Activated CD4-positive, CD25-positive, alpha-beta regulatory T cell treated with anti-CD3 and anti-CD28 coated beads, Interleukin-2, amount 50 U/mL, for 16 hours (primary cell): Measurements from ENCODE around the gene FOXD1.
"Not testable (repeated sequence)": the region's sequence is repeated elsewhere in the genome, so short reads cannot be mapped to it uniquely, and the experiment has no call there.

Experiments used
- DNase-seq: peaks from one replicate; pipeline ENCODE4 v3.0.0-alpha.2; 2020; ENCODE audit warnings: low read depth, low spot score

Gene FOXD1

GRCh38 chr5:73417303-73418034, 31.1 kb downstream of the FOXD1 start:
- no peak for DNase-seq

DNA sequence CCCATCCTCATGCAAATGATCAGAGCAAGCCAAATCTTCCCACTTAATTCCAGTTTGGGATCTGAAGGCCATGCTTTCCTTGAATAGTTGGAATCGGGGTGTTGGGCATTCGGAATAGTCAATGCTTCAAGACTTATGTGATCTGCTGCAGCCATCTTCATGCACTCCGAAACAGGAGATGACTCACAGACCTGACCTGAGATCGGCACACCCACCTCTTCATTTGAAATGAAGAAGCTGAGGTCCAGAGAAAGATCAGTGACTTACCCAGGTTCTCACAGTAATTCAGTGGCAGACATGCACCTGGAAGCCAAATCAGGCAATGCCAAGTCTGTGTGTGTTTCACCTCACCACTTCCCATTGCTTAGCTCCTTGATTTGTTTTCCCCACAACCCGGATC, 33.0 kb downstream of the FOXD1 start:
- no peak for DNase-seq

DNA sequence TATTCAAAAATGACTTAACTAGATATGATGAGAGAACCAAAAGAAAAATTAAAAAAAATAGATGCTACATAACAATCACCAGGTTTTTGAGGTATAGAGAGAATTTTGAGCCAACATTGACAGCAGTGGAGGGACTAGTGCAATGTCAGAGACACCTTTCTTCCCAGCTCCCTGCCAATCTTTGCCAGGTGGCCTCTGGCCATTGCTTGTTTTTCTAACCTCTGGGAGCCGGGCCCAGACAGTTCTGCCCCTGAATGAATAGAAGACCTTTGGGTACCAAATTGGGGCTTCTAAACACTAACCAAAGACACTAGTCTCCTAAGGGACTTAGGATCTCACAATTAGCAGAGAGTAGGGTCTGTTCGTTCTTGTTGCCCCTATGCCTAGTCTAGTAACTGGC, 33.4 kb downstream of the FOXD1 start:
- DNase-seq = no peak

- DNase-seq = no peak
These were observed 36.0 kb downstream of the FOXD1 start for GRCh38 chr5:73412597-73412988.

GRCh38 chr5:73411936-73412596, 36.5 kb downstream of the FOXD1 start:
- no peak for DNase-seq

GRCh38 chr5:73409927-73410326, 38.6 kb downstream of the FOXD1 start:
- DNase-seq = not testable (repeated sequence)

DNA sequence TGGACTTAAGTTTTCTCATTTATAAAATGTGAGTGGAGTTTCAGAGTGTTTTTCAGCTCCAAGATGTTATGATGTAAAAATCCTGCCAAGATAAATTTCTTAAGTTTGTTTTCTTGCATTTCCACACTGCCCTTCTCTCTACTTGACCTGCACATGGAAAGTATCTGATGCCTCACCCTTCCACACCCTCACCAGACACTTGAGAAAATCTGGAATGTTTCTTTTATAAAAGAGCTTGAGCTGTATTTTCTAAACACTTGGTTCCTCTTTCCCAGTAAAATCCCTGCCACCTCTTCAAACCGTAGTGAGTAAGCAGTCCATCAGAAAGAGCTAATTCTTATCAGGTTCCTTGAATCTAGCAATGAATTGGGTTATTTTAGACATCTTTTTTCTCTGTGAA, 42.9 kb downstream of the FOXD1 start:
- DNase-seq = no peak

GRCh38 chr5:73399775-73400174, 48.8 kb downstream of the FOXD1 start:
- DNase-seq = no peak
